Measurements from ENCODE around the gene YIPF1. TPM values are rescaled to one million over a fixed set of nuclear protein-coding genes. Genes with fewer than 3 reads are reported as not detected.

The YIPF1 gene
- total RNA-seq, result 10 to 100 TPM in 3 of 4 donors, 1 to 10 TPM in 1; 6.7 to 25.9 (median 14.8) TPM

GRCh38 chr1:53889304-53890298 is at the start of gene YIPF1:
Gene YIPF1, minus strand, starts transcription at chr1:53889797. Its CDS starts 860 bp downstream, at chr1:53888937.
- H3K4me1 ChIP-seq, result no peaks in the 10 kb centered on the region
- intact Hi-C loops (cut with DNase I; ENCODE audit: low total_unique reads), result no loop called here
- peak; percentile 88 to 90 for DNase-seq
- H3K9me3 ChIP-seq, result no peaks in the 10 kb centered on the region
- H3K27me3 ChIP-seq, result no peaks in the 10 kb centered on the region
- peak within 1 kb of the TSS; percentile 66 to 79 for H3K27ac ChIP-seq
- H3K36me3 ChIP-seq, result no peaks in the 10 kb centered on the region
- TF ChIP-seq CTCF (IDR thresholded peaks at IDR 0.05), result peak in 1 of 4 experiments; percentile 36
- peak in 1 of 2 donors; percentile 47 for TF ChIP-seq POLR2A (IDR thresholded peaks at IDR 0.05)
- H3K4me3 ChIP-seq, result peak within 1 kb of the TSS; percentile 67 to 97

- H3K9me3 ChIP-seq, result no peaks in the 10 kb centered on the region
- peaks cover 0 to 6% of the 10 kb centered on the region in 2 donors for H3K4me1 ChIP-seq
- peak overlapping the region; percentile 66 to 71 for H3K27ac ChIP-seq
- no peaks in the 10 kb centered on the region for H3K36me3 ChIP-seq
- intact Hi-C loops (cut with DNase I; ENCODE audit: low total_unique reads), result no loop called here
- no peak for DNase-seq
- no peak for TF ChIP-seq CTCF (IDR thresholded peaks at IDR 0.05)
- no peak for TF ChIP-seq POLR2A (IDR thresholded peaks at IDR 0.05)
- H3K27me3 ChIP-seq, result no peaks in the 10 kb centered on the region
- H3K4me3 ChIP-seq, result no peak overlapping the region
Measured at GRCh38 chr1:53938136-53938830, 48.7 kb upstream of the YIPF1 start.

GRCh38 chr1:53936430-53936829 is 46.8 kb upstream of the YIPF1 start:
- Histone ChIP-seq H3K4me3 (no peak overlapping the region), H3K27ac (peak overlapping the region; percentile 66 to 71), H3K27me3 (no peaks in the 10 kb centered on the region), H3K36me3 (no peaks in the 10 kb centered on the region), H3K9me3 (no peaks in the 10 kb centered on the region), H3K4me1 (peaks cover 0 to 6% of the 10 kb centered on the region in 2 donors)
- no peak for DNase-seq
- intact Hi-C loops (cut with DNase I; ENCODE audit: low total_unique reads), result no loop called here
- TF ChIP-seq CTCF (IDR thresholded peaks at IDR 0.05) (no peak), POLR2A (IDR thresholded peaks at IDR 0.05) (no peak)

GRCh38 chr1:53934170-53934765 is 44.7 kb upstream of the YIPF1 start:
- Histone ChIP-seq H3K4me1 (peaks cover 0 to 6% of the 10 kb centered on the region in 2 donors), H3K36me3 (no peaks in the 10 kb centered on the region), H3K4me3 (no peak overlapping the region), H3K9me3 (no peaks in the 10 kb centered on the region), H3K27me3 (no peaks in the 10 kb centered on the region), H3K27ac (no peak overlapping the region)
- TF ChIP-seq POLR2A (IDR thresholded peaks at IDR 0.05) (no peak), CTCF (IDR thresholded peaks at IDR 0.05) (no peak)
- DNase-seq, result no peak
- intact Hi-C loops (cut with DNase I; ENCODE audit: low total_unique reads), result no loop called here
